Activated CD4-positive, alpha-beta memory T cell treated with anti-CD3 and anti-CD28 coated beads, Interleukin-2, amount 10 ng/mL, durations not matched to agents 7 days and 5 days (primary cell): ENCODE results near the gene MAP3K1. TPM values are rescaled to one million over a fixed set of nuclear protein-coding genes. Genes with fewer than 3 reads are reported as not detected.

Source experiments
- CTCF ChIA-PET: fragments of 350-600 bp; sonication (Branson Sonifier 250); formaldehyde crosslinking; loops from one replicate; lab custom pipeline; 2021; ENCODE audit warnings: antibody characterized with exemption, inconsistent platforms; lab: Charles Lee
- POLR2A ChIA-PET: fragments of 350-600 bp; sonication (Branson Sonifier 250); formaldehyde crosslinking; loops from one replicate; lab custom pipeline; 2021; ENCODE audit warnings: antibody characterized with exemption; lab: Charles Lee
- DNase-seq: peaks from one replicate; pipeline ENCODE4 v3.0.0-alpha.2; 2020
- H3K27ac Mint-ChIP-seq: one replicate; pipeline ENCODE4 v1.8.0; 2021; ENCODE audit warnings: mild to moderate bottlenecking, mixed read lengths
- H3K27me3 Mint-ChIP-seq: one replicate; pipeline ENCODE4 v1.8.0; 2021; ENCODE audit warnings: mixed read lengths
- H3K36me3 Mint-ChIP-seq: one replicate; pipeline ENCODE4 v1.8.0; 2021; ENCODE audit warnings: low read depth, mixed read lengths
- H3K4me1 Mint-ChIP-seq: one replicate; pipeline ENCODE4 v1.8.0; 2021; ENCODE audit warnings: mixed read lengths
- H3K4me3 Mint-ChIP-seq: one replicate; pipeline ENCODE4 v1.8.0; 2021; ENCODE audit warnings: mild to moderate bottlenecking, mixed read lengths
- H3K9me3 Mint-ChIP-seq: one replicate; pipeline ENCODE4 v1.8.0; 2021; ENCODE audit warnings: mixed read lengths
- total RNA-seq, 2 experiments: library from RNA; stranded (reverse); gene quantifications; one replicate each; pipeline ENCODE4 v1.2.3, GENCODE V29; 2021

The MAP3K1 gene
- total RNA-seq, 2 experiments from 2014 or later: 47.5 to 49.5 TPM

GRCh38 chr5:56919942-56920662, 104.8 kb downstream of the MAP3K1 start:
- peaks cover 38% of the 10 kb centered on the region for H3K36me3 Mint-ChIP-seq
- H3K9me3 Mint-ChIP-seq: no peaks in the 10 kb centered on the region
- no peak overlapping the region for H3K4me3 Mint-ChIP-seq
- no peak overlapping the region for H3K27ac Mint-ChIP-seq
- H3K4me1 Mint-ChIP-seq: peaks cover 6% of the 10 kb centered on the region
- no peaks in the 10 kb centered on the region for H3K27me3 Mint-ChIP-seq
- ChIA-PET CTCF (interaction anchor here (0.6 to 0.8 kb wide), 2 partner anchors 10 to 348 kb away, joined by 3 to 5 read pairs; no protein-coding TSS in a partner anchor), POLR2A (interaction anchor here (2.7 kb wide), 1 partner anchor 11 kb away, joined by 8 read pairs; the partner anchor contains the start of gene SETD9)
- no peak for DNase-seq

GRCh38 chr5:56922922-56923321, 107.6 kb downstream of the MAP3K1 start:
- Mint-ChIP-seq H3K27ac (no peak overlapping the region), H3K9me3 (no peaks in the 10 kb centered on the region), H3K27me3 (no peaks in the 10 kb centered on the region), H3K4me3 (no peak overlapping the region), H3K4me1 (peaks cover 6% of the 10 kb centered on the region), H3K36me3 (peaks cover 58% of the 10 kb centered on the region)
- POLR2A ChIA-PET: interaction anchor here (0.9 kb wide), 1 partner anchor 13 kb away, joined by 3 read pairs; no protein-coding TSS in a partner anchor
- no peak for DNase-seq
- CTCF ChIA-PET: interaction anchor here (0.9 to 1.9 kb wide), 3 partner anchors 9 to 215 kb away, joined by 3 to 5 read pairs (median 4); no protein-coding TSS in a partner anchor

- H3K27me3 Mint-ChIP-seq: no peaks in the 10 kb centered on the region
- no peak overlapping the region for H3K27ac Mint-ChIP-seq
- POLR2A ChIA-PET: no interaction called here
- no peaks in the 10 kb centered on the region for H3K4me1 Mint-ChIP-seq
- H3K9me3 Mint-ChIP-seq: no peaks in the 10 kb centered on the region
- CTCF ChIA-PET: no interaction called here
- peaks cover 45% of the 10 kb centered on the region for H3K36me3 Mint-ChIP-seq
- DNase-seq: no peak
- H3K4me3 Mint-ChIP-seq: no peak overlapping the region
These were observed 119.0 kb downstream of the MAP3K1 start for GRCh38 chr5:56934325-56934724.

- no peaks in the 10 kb centered on the region for H3K9me3 Mint-ChIP-seq
- no peaks in the 10 kb centered on the region for H3K27me3 Mint-ChIP-seq
- CTCF ChIA-PET: no interaction called here
- no peaks in the 10 kb centered on the region for H3K4me1 Mint-ChIP-seq
- no peak overlapping the region for H3K27ac Mint-ChIP-seq
- no peak overlapping the region for H3K4me3 Mint-ChIP-seq
- no peak for DNase-seq
- POLR2A ChIA-PET: no interaction called here
- H3K36me3 Mint-ChIP-seq: peaks cover 65% of the 10 kb centered on the region
These were observed 123.5 kb downstream of the MAP3K1 start for GRCh38 chr5:56938858-56939257.

GRCh38 chr5:56941981-56942380, 126.6 kb downstream of the MAP3K1 start:
- no peak overlapping the region for H3K4me3 Mint-ChIP-seq
- no peak overlapping the region for H3K27ac Mint-ChIP-seq
- H3K4me1 Mint-ChIP-seq: peaks cover 2% of the 10 kb centered on the region
- POLR2A ChIA-PET: no interaction called here
- no peak for DNase-seq
- CTCF ChIA-PET: interaction anchor here (1.0 kb wide), 1 partner anchor 196 kb away, joined by 3 read pairs; no protein-coding TSS in a partner anchor
- H3K27me3 Mint-ChIP-seq: no peaks in the 10 kb centered on the region
- no peaks in the 10 kb centered on the region for H3K9me3 Mint-ChIP-seq
- peaks cover 59% of the 10 kb centered on the region for H3K36me3 Mint-ChIP-seq

Other genes starting within 250 kb of the MAP3K1 start
- 1 to 10 TPM; 4.1 to 4.9 TPM for gene SETD9, start 94.0 kb downstream of the MAP3K1 start, total RNA-seq
- 10 to 100 TPM; 24.5 to 26.0 TPM for gene MIER3, start 136.6 kb downstream of the MAP3K1 start, total RNA-seq